Stimulated activated CD4-positive, alpha-beta T cell treated with anti-CD3 and anti-CD28 coated beads, Interleukin-1b, Interleukin-23, amount 100 ng/mL, for 24 hours (primary cell): ENCODE measurements around the gene RGS6.

ENCODE experiments used
- DNase-seq, 4 experiments: peaks; one replicate each; pipeline ENCODE4 v3.0.0-alpha.2; 2020; ENCODE audit warnings: low read depth in 4 of 4, low spot score in 1 of 4

The RGS6 gene

DNA sequence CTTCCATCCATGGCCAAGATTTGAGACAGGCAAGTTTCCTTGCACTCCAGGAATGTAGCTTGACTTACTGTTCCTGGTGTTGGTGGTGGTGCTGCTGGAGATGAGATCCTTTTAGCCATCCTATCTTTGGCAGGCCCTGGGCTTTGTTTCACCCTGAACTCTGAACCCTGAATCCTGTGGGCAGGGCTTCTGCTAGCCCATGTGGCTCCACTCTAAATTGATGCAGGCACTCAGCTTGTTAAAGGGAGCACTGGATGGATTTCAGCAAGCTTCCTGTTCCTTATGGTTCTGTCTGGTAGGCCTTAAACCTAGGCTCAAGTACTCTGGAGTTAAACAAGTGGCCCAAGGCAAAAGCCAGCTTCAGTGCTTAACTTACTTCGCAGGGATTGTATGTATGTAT lies 138.2 kb downstream of the RGS6 start:
- DNase-seq = no peak

GRCh38 chr14:72075649-72076334 lies 143.6 kb downstream of the RGS6 start:
- no peak for DNase-seq

DNA sequence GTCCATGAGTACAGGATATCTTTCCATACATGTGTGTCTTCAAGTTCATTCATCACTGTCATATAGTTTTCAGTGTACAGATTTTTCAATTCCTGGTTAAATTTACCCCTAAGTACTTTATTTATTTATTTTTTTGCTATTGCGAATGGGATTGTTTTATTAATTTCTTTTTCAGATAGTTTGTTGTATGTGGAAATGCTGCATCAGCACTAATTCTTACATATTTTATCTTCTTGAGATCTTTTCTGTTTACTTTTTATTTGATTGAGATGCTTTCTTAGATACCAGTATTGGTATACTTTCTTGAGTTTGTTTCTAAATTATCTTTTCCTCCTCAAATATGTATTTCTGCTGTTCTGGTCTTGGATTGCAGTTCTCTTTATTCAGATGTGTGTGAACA lies 148.9 kb downstream of the RGS6 start:
- DNase-seq = no peak

GRCh38 chr14:72084935-72085334 lies 152.7 kb downstream of the RGS6 start:
- DNase-seq = no peak

DNA sequence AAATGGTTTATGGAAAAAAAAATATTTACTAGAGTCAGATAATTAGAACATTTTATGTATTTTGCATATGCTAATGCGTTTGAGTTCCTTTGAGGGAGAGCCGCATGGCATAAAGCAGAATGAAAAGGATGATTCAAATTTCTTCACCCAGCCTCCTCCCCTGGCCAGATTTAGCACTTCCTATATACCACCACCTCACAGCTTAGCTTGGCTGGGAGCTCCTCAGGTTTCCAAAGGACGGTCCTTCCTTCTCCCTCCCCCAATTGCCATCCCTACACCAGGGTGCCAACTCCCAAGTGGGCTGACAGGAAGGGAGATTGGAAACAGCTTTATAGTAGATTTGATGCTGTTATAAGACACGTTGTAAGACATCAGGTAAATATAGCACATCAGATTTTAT lies 157.4 kb downstream of the RGS6 start:
- DNase-seq = no peak

DNA sequence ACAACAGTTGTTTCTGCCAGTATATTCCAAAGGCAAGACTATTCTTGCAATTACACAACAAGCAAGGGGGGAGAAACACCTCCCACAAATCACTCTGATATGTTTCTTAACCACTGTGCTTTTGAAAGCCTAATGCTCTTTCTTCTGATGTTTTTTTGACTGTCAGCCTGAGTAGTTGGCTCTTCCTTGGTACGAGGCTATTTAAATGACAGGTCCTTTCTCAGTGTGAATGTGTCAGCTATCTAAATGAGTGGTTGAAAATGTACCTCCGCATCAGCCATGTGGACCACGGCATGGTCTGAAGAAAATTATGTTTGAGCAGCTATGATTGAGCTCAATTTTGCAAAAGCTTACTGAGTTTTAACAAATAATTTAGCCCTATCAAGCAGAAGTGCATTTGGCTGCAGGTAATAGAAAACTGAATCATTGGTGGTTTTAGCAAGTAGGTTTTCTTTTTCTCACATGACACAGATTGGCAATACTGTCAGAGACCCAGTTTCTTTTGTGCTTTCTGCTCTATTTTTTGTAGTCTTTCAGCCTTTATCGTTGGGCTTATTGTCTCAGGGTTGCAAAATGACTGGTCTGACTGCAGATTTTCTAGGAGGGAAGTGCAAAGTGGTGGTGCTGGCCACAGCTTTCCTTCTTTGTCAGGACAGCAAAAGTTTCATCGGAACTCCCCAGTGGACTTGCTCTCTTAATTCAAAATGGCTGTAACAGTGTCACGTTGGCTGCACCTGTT lies 162.8 kb downstream of the RGS6 start:
- no peak for DNase-seq

GRCh38 chr14:72097173-72097783 lies 165.0 kb downstream of the RGS6 start:
- DNase-seq = no peak

DNA sequence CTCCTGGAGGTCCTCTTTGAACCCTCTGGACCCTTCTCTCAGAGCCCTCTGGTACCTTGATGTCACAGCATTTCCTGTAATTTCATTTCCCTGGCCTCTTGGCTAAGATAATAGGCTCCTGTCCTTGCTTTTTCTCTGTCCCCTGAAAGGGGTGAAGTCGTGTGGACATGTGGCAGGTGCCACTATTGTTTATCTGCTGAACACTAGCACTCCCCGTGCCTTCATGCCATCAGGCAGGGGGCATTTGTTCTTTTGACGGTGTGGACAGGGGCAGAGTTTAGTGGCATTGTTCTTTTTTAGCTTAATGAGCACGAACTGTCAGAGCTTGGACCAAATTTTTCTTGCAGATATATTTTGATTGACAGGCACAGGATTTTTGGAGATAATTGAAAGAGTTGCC lies 166.0 kb downstream of the RGS6 start:
- no peak for DNase-seq

DNA sequence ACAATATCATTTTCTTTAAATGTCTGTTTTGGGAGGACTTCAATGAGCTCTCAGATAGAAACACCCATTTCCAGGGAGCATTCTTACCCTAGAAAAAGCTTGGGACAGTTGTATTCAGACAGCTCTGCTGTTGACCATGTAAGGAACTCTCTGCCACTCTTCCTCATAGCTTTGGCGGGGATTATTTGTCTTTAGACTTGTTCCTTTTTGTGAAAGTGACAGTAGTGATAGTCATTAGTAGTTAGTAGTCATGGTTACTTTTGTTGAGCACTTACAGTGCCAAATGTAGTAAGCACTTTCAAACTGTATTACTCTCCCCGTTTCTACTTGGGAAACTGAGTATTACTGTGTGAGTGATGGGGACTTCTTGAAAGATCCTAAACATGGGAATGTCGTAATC lies 167.3 kb downstream of the RGS6 start:
- no peak for DNase-seq

GRCh38 chr14:72104011-72104613 lies 171.9 kb downstream of the RGS6 start:
- DNase-seq = peak in 3 of 4 experiments; percentile 16 to 27 (median 25)

DNA sequence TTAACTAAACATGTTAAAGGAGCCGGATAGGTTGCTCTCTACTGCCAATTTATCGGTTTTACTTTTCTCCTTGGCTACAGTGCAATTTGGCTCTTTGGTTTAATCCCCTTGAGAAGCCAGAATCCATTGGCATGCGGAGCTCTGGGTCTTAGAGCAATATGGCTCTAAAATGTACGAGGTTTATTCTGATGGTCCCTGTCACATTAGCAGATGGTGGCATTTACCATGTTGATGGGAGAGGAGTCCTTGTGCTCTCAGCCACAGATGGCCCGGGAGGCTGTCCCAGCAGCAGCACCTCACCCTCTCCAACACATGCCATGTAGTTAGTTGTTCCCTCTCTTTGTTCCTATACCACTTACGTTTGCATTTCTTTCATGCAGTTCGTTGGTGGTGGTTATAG lies 179.7 kb downstream of the RGS6 start:
- no peak for DNase-seq

DNA sequence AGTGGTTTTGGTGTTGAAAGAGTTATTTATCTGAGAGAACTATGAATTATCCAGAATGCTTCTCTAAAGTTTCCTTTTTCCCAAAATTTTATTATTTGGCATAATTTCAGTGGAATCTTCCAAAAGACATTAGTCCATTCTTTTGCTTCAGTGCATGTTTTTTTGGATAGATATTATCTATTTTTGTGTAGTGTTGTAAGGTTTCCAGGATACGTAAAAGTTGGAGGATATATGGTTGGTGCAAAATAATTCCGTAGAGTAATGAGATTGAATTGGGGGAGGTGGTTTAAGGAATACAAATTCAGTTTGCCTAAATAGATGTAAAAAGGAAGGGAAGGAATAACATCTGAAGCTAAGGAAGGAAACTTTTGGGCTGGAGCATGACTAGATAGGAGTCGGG lies 186.6 kb downstream of the RGS6 start:
- DNase-seq = no peak

DNA sequence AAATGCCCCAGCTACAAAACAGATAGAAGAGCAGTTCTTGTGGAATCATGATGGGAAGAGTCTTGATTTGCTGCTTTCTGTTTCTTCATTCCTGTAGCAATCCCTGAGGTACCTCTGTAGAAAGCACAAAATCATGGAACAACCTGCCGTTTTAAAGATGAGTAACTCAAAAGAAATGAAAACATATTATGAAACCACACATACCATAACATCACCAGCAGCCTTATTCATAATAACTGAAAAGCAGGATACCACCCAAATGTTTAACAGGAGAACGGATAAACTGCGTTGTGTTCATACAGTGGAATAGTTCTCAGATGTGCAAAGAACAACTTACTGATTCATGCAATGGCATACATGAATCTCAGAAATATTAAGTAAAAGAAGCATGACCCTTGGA lies 188.1 kb downstream of the RGS6 start:
- DNase-seq = no peak

- no peak for DNase-seq
Observed at GRCh38 chr14:72123755-72124154, 191.5 kb downstream of the RGS6 start.

DNA sequence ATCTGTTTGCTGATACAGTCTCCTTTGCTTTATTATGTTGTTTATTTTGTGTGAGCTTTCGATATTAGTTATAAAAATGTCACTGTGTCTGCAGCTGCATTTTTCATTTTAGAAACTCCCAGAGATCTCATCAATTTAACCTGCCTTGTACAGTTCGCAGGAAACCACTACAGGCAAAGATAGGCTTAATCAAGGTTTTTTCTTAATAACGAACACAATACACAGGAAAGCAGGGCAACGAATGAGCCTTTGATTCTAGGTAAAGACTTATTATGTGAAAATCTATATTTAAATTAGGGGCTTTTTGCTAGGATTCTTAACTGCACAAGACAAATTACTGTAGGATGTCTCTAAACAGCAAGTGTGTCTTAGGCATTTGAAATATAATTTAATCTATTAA lies 191.9 kb downstream of the RGS6 start:
- DNase-seq = no peak

DNA sequence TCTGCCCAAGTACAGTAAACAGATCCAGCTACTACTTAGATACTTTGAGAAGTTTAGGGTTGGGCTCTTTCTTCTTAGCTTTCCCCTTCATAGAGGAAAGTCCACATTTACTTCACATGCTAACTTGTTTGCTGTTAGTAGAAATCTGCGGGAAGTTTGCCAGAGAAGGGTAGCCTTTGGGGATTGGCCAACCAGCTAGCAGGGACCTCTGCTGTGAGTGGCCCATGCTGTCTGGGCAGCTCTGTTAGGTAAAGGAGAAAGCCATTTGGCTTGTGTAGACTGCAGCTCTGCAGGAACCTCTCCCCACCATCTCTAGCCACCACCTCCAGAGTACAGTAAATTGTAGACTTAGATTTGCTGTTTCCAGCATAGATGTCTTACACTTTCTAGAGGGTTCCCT lies 193.9 kb downstream of the RGS6 start:
- no peak for DNase-seq

GRCh38 chr14:72126561-72126960 lies 194.3 kb downstream of the RGS6 start:
- DNase-seq = no peak

DNA sequence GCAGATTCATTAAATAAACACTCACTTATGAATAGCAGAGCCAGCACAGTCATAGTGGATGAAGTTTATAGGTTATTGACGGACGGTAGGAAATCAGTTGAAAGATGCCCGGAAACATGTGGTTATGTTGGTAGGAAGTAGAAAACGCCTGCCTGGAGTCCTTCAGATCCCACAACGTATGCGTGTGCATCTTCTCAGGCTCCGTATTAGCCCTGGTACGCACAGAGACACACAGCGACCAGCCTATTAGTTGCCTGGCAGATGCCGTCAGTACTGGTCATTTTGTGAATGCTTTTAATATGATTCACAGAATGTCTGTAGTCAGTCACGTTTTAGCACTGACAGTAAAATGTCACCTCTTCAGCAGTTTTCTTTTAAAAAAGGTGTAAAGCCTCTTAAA lies 196.4 kb downstream of the RGS6 start:
- DNase-seq = no peak

DNA sequence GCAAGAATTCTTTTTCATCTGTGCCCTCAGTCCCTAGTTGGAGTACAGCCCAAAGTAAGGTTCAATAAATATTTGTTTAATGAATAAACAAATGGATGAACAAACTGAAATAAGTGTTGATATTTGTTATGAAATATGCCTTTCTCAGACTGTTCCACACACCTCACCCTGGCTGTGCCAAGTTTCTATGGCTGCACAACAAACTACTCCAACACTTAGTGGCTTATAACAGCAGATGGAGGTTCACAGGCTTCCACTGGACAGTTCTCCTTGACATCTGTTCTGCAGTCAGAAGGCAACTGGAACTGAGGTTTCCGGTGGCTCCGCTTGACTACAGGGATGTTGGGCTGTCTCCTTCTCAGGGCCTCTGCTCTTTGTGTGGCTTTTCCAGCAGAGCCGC lies 197.1 kb downstream of the RGS6 start:
- no peak for DNase-seq

DNA sequence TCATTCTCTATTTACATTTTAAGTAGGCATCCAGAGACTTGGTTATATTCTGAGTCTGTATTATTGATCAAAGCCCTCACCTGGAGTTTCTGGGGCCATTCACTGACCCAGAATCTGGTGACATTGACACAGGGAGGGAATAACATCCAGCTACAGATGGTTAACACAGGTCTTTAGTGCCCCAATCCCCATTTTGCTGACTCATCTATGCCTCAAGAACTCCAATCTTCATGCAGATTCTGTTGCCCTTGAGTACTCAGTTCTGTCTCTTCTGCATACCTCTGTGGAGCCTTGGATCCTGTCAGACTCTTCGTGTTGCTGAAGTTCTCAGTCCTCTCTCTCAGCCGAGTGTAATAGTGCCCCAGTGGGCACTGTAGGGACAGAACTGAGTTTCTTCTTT lies 208.9 kb downstream of the RGS6 start:
- DNase-seq = no peak

GRCh38 chr14:72142328-72142727 lies 210.1 kb downstream of the RGS6 start:
- DNase-seq = no peak

DNA sequence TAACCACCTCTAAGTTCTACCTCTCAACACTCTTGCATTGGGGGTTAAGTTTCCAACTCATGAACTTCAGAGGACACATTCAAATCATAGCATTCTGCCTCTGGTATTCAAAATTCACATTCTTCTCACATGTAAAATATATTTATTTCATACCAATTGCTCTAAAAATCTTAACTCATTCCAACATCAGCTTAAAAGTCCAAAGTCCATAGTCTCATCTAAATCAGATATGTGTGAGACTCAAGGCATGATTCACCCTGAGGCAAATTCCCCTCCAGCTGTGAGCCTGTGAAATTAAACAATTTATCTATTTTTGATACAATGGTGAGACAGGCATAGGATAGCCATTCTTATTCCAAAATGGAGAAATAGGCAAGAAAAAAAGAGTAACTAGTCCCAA lies 214.0 kb downstream of the RGS6 start:
- no peak for DNase-seq
